ENCODE results near the gene LRRC3C.

Gene LRRC3C

DNA sequence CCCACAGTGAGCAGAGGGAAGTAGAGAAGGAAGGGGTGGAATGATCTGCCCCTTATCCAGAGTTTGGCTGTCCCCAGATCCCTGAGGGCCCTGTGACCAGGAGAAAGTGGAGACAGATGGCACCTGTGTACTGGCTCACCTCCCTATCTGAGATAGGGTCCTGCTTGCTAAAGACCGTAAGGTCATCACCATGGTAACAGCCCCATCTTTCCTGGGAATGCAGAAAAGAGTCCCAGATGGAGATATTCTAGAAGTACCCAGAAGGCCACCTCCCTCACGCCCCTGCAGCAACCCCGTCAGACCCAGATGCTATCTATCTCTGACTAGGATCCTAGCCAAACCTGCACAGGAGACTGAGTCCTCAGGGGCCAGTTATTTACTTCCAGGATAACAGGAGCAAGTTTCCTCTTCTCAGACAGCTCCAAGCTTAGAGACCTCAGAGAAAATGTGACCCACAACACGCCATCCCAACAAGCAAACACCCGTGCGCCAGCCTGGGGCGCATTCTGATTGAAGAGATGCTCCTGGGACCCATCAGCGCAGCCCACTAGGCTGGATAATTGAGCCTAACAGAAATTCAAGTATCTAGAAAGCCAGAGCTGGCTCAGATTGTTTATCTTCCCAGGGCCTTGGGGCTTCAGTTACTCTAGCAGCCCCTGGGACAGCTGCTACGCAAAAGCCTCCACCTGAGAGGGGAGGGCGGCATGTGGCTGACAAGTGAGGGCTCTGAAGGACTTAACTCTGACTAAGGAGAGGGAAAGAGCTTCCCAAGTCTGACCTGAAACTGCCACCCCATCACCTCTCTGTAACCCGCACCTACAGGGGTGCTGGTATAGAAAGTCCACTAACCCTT lies 2.0 kb upstream of the LRRC3C start:
- peaks cover 0 to 52% (median 32%) of the 10 kb centered on the region in 4 donors for H3K4me1 ChIP-seq
- H3K9me3 ChIP-seq = no peaks in the 10 kb centered on the region
- H3K27me3 ChIP-seq = no peaks in the 10 kb centered on the region
- H3K36me3 ChIP-seq = peaks cover 14 to 39% (median 37%) of the 10 kb centered on the region in 3 donors
- no peak for TF ChIP-seq CTCF (IDR thresholded peaks at IDR 0.05)
- H3K4me3 ChIP-seq = no peak overlapping the region
- H3K27ac ChIP-seq = no peak overlapping the region
- intact Hi-C loops (cut with DNase I; ENCODE audit: low total_unique reads) = no loop called here
- no peak for DNase-seq

- no peak for TF ChIP-seq CTCF (IDR thresholded peaks at IDR 0.05)
- H3K4me1 ChIP-seq = peaks cover 0 to 52% (median 32%) of the 10 kb centered on the region in 4 donors
- H3K27ac ChIP-seq = peak overlapping the region in 1 of 2 donors; percentile 97
- DNase-seq = no peak
- H3K9me3 ChIP-seq = no peaks in the 10 kb centered on the region
- peak overlapping the region; percentile 88 to 96 for H3K4me3 ChIP-seq
- intact Hi-C loops (cut with DNase I; ENCODE audit: low total_unique reads) = no loop called here
- no peaks in the 10 kb centered on the region for H3K27me3 ChIP-seq
- peaks cover 14 to 32% (median 30%) of the 10 kb centered on the region in 3 donors for H3K36me3 ChIP-seq
Measured at GRCh38 chr17:39926135-39926587, 1.4 kb upstream of the LRRC3C start.

DNA sequence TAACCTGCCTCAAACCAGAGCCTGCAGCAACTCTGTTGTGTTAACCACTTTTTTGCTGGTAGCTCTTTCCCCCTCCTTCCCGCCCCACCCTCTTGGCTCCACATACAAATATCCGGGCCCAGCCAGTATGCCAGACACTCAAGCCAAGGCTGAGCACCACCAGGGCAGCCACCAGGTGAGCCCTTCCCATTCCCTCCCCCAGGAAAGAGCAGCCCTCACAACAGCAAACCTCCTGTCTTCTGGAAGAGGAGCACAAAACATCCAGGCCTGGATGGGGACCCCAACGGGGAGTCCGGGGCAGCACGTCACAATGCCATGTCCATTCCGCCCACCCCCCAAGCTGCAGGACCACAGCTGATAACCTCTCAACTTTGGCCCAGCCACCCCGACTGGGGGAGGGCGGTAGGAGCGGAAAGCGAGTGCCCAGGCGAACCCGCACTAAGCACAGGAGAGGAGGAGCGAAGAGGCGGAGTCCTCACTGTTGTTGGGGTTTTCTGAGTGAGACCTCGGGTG lies 888 bp upstream of the LRRC3C start:
- peaks cover 14 to 27% (median 25%) of the 10 kb centered on the region in 3 donors for H3K36me3 ChIP-seq
- peak overlapping the region; percentile 95 to 97 for H3K27ac ChIP-seq
- no peaks in the 10 kb centered on the region for H3K27me3 ChIP-seq
- peak in 1 of 2 donors; percentile 71 for DNase-seq
- H3K9me3 ChIP-seq = no peaks in the 10 kb centered on the region
- peaks cover 0 to 52% (median 32%) of the 10 kb centered on the region in 4 donors for H3K4me1 ChIP-seq
- peak overlapping the region; percentile 88 to 96 for H3K4me3 ChIP-seq
- TF ChIP-seq CTCF (IDR thresholded peaks at IDR 0.05) = no peak
- intact Hi-C loops (cut with DNase I; ENCODE audit: low total_unique reads) = no loop called here

DNA sequence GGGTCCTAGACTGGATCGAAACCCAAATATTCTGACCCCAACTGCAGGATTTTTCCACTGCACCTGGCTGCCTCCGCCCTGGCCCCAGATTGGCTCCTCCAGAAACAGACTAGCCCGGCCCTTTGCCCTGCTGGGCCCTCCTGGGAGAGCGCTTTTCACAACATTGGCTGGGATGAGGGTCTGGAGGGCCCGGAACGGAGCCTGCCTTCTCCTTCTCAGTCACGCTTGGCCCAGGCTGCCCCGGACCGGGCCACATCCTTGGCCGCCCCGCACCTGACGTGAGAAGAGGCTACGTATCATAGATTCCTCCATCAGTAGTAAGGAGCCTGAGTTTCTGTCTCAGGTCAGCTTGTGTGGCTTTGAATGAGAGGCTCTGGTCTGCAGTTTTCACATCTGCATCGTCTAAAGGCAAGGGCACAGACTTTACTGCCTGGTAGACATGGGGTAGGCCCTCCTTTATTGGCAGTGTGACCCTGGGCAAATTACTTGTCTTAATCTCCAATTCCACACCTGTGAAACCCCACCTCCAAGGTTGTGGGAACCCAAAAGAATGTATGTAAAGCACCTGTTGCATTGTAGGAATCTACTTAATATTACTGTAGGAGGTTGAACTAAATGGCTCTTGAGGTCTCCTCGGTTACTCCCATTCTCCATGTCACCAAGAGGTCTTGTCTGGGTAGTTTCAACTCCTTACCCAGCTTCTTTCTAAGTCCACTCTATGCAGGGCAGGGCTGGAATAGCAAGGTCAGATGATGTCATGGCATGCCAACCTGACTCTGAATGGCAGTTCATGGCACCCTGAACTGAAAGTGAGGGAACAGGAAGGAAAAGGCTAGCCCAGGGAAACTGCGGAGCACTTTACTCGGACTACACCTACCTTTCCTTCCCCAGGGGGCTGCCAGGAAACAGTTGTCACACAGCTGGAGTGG lies 661 bp downstream of the LRRC3C start:
- peaks cover 0 to 52% (median 32%) of the 10 kb centered on the region in 4 donors for H3K4me1 ChIP-seq
- no peak for TF ChIP-seq CTCF (IDR thresholded peaks at IDR 0.05)
- peaks cover 0 to 12% (median 10%) of the 10 kb centered on the region in 3 donors for H3K36me3 ChIP-seq
- no peaks in the 10 kb centered on the region for H3K9me3 ChIP-seq
- peak; percentile 40 to 82 for DNase-seq
- peak overlapping the region; percentile 88 to 96 for H3K4me3 ChIP-seq
- intact Hi-C loops (cut with DNase I; ENCODE audit: low total_unique reads) = no loop called here
- no peaks in the 10 kb centered on the region for H3K27me3 ChIP-seq
- H3K27ac ChIP-seq = peak overlapping the region; percentile 95 to 97
